Limb (tissue), 2 donors: Measurements from ENCODE around the gene TAOK2.
A peak's percentile ranks its signal among the peaks of the same experiment; 100 is the strongest.
"Not testable (repeated sequence)": the region's sequence is repeated elsewhere in the genome, so short reads cannot be mapped to it uniquely, and the experiment has no call there.

Experiments
- DNase-seq, 2 donors: peaks; one replicate each; pipeline ENCODE4 v3.0.0-alpha.2; 2016; ENCODE audit errors: extremely low spot score in 2 of 2

Gene TAOK2

GRCh38 chr16:29973384-29974246 is at the start of gene TAOK2:
Gene TAOK2 (plus strand): TSS chr16:29973868. CDS start chr16:29977773, 3,905 bp downstream.
- DNase-seq = peak; percentile 99

- no peak for DNase-seq
Observed at GRCh38 chr16:29925105-29925756, 48.4 kb upstream of the TAOK2 start.

GRCh38 chr16:29925781-29926710 is 47.6 kb upstream of the TAOK2 start, which contains the start of gene KCTD13:
Gene KCTD13 (minus strand): TSS chr16:29926226. CDS start chr16:29926033, 193 bp downstream.
- peak; percentile 88 to 98 for DNase-seq

GRCh38 chr16:29926711-29927052 is 47.0 kb upstream of the TAOK2 start:
- peak in 1 of 2 donors; percentile 20 for DNase-seq

- no peak for DNase-seq
Observed at GRCh38 chr16:29927070-29927905, 46.4 kb upstream of the TAOK2 start.

- DNase-seq = not testable (repeated sequence)
Observed at GRCh38 chr16:29931750-29932149, 41.9 kb upstream of the TAOK2 start.

GRCh38 chr16:29940656-29941055 is 33.0 kb upstream of the TAOK2 start:
- no peak for DNase-seq

- DNase-seq = peak; percentile 38 to 50
Observed at GRCh38 chr16:29943846-29944799, 29.5 kb upstream of the TAOK2 start.

- DNase-seq = no peak
Observed at GRCh38 chr16:29947897-29948296, 25.8 kb upstream of the TAOK2 start.

GRCh38 chr16:29950806-29951461 is 22.7 kb upstream of the TAOK2 start:
- no peak for DNase-seq

GRCh38 chr16:29951625-29952365 is 21.9 kb upstream of the TAOK2 start:
- DNase-seq = no peak

GRCh38 chr16:29958756-29959155 is 14.9 kb upstream of the TAOK2 start:
- no peak for DNase-seq

GRCh38 chr16:29959293-29959692 is 14.4 kb upstream of the TAOK2 start:
- no peak for DNase-seq

GRCh38 chr16:29959821-29960220 is 13.8 kb upstream of the TAOK2 start:
- not testable (repeated sequence) for DNase-seq

- no peak for DNase-seq
Observed at GRCh38 chr16:29961127-29961478, 12.6 kb upstream of the TAOK2 start.

GRCh38 chr16:29961479-29962343 is 12.0 kb upstream of the TAOK2 start, which contains the start of gene TMEM219:
Gene TMEM219 (plus strand): TSS chr16:29962079. CDS start chr16:29963144, 1,065 bp downstream.
- peak; percentile 90 to 97 for DNase-seq

GRCh38 chr16:29962344-29962994 is 11.2 kb upstream of the TAOK2 start:
- peak in 1 of 2 donors; percentile 11 for DNase-seq
